ENCODE data around the gene BPGM.

GRCh38 chr7:134618756-134619530, 27.7 kb upstream of the BPGM start:
- TF ChIP-seq POLR2A (IDR thresholded peaks at IDR 0.05) (no peak), CTCF (IDR thresholded peaks at IDR 0.05) (no peak)

Measured in lower leg skin (tissue), 3 donors.